Hepatic stellate cell (primary cell): Measurements from ENCODE around the gene SERTM2.

Experiments used
- DNase-seq: peaks from one replicate; pipeline ENCODE4 v3.0.0; 2011; ENCODE audit warnings: low spot score

SERTM2 gene

GRCh38 chrX:111561851-111562250 is 50.4 kb downstream of the SERTM2 start:
- DNase-seq, result no peak

GRCh38 chrX:111567542-111568255 is 56.3 kb downstream of the SERTM2 start:
- no peak for DNase-seq

- DNase-seq, result no peak
Observed at GRCh38 chrX:111568354-111568753, 56.9 kb downstream of the SERTM2 start.

- DNase-seq, result no peak
Observed at GRCh38 chrX:111568817-111569216, 57.4 kb downstream of the SERTM2 start.
